GM06990 (cell line): Measurements from ENCODE around the gene AP3D1.

Source experiments
- DNase-seq: peaks from one replicate; pipeline ENCODE4 v3.0.0-alpha.2; 2011; ENCODE audit not compliant: insufficient read length; ENCODE audit errors: extremely low read depth
- H3K27me3 ChIP-seq: replicated peaks from 2 replicates; pipeline ENCODE4 v1.6.0; 2011; ENCODE audit warnings: low read length; ENCODE audit not compliant: control insufficient read depth, insufficient read depth
- H3K36me3 ChIP-seq: 2 replicates; pipeline ENCODE4 v1.5.1; 2011; ENCODE audit warnings: low read length; ENCODE audit not compliant: control insufficient read depth, insufficient read depth
- H3K4me3 ChIP-seq: replicated peaks from 2 replicates; pipeline ENCODE4 v1.5.1; 2011; ENCODE audit warnings: low read depth, mild to moderate bottlenecking, control low read depth, low read length
- CTCF ChIP-seq: IDR thresholded peaks from 2 replicates; pipeline ENCODE4 v1.5.1; 2011; ENCODE audit warnings: low read length, control low read depth, mild to moderate bottlenecking, inconsistent platforms; ENCODE audit not compliant: insufficient read depth, poor library complexity, severe bottlenecking

AP3D1 gene

DNA sequence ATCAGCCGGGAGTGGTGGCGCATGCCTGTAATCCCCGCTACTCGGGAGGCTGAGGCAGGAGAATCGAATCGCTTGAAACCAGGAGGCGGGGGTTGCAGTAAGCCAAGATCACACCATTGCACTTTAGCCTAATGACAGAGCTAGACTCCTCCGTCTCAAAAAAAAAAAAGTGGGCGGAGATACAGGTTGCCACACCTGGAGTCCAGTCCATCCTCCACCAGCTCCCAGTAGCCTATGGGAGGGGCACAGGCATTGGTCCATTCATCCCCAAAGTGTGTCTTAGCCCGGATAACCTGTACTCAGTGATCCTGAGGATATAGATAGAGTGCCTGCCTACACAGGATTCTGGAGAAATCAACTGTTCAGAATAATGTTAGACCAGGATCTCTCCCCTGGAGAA is 9.0 kb upstream of the AP3D1 start:
- Histone ChIP-seq H3K36me3 (no peaks in the 10 kb centered on the region), H3K4me3 (no peak overlapping the region), H3K27me3 (no peaks in the 10 kb centered on the region)
- no peak for TF ChIP-seq CTCF
- no peak for DNase-seq

DNA sequence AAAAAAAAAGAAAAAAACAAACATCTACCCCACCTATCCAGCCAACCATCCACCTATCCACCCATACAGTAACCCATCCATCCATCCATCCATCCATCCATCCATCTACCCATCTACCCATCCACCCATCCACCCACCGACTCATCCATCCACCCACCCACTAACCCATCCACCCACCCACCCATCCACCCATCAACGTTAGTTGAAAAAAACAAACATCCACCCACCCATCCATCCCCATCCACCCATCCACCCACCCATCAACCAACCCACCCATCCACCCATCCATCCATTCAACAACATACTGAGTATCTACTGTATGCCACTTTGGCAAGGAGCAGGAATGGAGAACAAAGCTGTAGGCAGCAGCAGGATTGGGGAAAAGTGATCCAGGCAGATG is 6.1 kb upstream of the AP3D1 start:
- Histone ChIP-seq H3K27me3 (no peaks in the 10 kb centered on the region), H3K4me3 (no peak overlapping the region), H3K36me3 (no peaks in the 10 kb centered on the region)
- DNase-seq = no peak
- no peak for TF ChIP-seq CTCF

- Histone ChIP-seq H3K27me3 (no peaks in the 10 kb centered on the region), H3K4me3 (no peak overlapping the region), H3K36me3 (no peaks in the 10 kb centered on the region)
- no peak for TF ChIP-seq CTCF
- DNase-seq = no peak
Measured at GRCh38 chr19:2154587-2155075, 3.3 kb upstream of the AP3D1 start.

- DNase-seq = peak; percentile 46
- Histone ChIP-seq H3K4me3 (peak overlapping the region; percentile 99), H3K36me3 (peaks cover 2% of the 10 kb centered on the region), H3K27me3 (no peaks in the 10 kb centered on the region)
- TF ChIP-seq CTCF = no peak
Measured at GRCh38 chr19:2150794-2151338, 500 bp downstream of the AP3D1 start.

DNA sequence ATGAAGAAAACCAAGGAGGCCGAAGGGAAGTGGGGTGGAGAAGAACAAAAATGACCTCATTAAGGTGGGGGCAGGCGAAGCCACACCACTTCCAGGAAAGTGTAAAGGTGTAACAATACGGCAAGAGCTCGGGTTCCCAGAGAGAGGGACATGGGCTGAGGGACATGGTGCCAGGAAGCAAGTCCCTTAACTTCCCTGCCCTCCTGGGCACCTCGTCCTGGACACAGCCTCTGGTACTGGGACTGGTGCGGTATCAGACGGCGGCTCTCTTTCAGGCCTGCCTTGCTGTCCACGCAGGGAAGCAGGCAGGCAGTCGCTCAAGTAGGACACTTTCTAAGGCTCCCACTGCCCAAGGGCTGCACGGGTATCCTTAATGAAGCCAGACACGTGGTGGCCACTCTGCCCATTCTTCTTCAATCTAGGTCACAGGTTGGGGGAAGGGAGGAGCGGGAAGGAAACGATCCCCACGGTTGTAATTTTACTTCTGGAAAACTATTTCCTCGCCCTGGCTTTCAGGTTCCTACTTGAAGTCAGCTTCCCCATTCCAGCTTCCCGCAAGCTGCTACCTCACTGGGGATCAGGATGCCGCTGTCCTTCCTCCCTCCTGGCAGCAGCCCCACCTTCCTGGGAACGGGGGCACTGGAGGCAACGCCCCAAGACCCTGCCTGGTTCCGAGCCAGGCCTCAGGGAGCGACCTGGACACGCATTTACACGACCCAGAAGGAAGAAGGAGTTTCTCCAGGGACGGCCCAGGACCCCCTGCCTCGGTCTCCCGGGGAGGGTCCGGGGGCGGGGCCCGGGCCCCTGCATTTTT is 1.2 kb downstream of the AP3D1 start:
- DNase-seq = no peak
- peak overlapping the region; percentile 99 for H3K4me3 ChIP-seq

More for the DNA sequence above, 1.2 kb downstream of the AP3D1 start:
- Histone ChIP-seq H3K27me3 (no peaks in the 10 kb centered on the region), H3K36me3 (peaks cover 8% of the 10 kb centered on the region)
- no peak for TF ChIP-seq CTCF
